H1 (cell line): ENCODE data around the gene MOK. TPM values are rescaled to one million over a fixed set of nuclear protein-coding genes. Genes with fewer than 3 reads are reported as not detected.

Experiments
- SIN3A ChIP-seq, 2 experiments: IDR thresholded peaks in 1 of 2; conservative IDR thresholded peaks in 1 of 2; 2 replicates each; pipeline ENCODE4 v1.6.1; 2011 to 2012; ENCODE audit warnings: low read length in 2 of 2, improper control_type of control experiment in 1 of 2, low read depth in 1 of 2, mild to moderate bottlenecking in 1 of 2
- YY1 ChIP-seq: IDR thresholded peaks from 2 replicates; pipeline ENCODE4 v1.6.1; 2011; ENCODE audit warnings: low read depth, mild to moderate bottlenecking, low read length
- polyA plus RNA-seq, 7 experiments: library from polyadenylated mRNA; depleted of rRNA in 3 of 7; stranded (reverse) in 5 of 7; unstranded in 2 of 7; fragments of >200 nt in 5 of 7; fragments of 200-250 nt in 2 of 7; gene quantifications; 1 replicate in 5 of 7; 2 replicates in 1 of 7; 4 replicates in 1 of 7; pipeline versions ENCODE4 v1.2.1 to v1.2.3, GENCODE V29; 2011 to 2013; ENCODE audit warnings: missing spikeins in 2 of 7, mixed read lengths in 2 of 7
- total RNA-seq: library from RNA; stranded (reverse); fragmentation: NEBNext Ultra II Directional; extraction: Animal tissue kit (Norgen Biotek cat#: 25700); gene quantifications from 2 replicates; pipeline ENCODE4 v1.2.1, GENCODE V29; 2021

The MOK gene
- total and polyA plus RNA-seq, 2 of the 8 experiments (the other 6 are each of a cell fraction or from before 2014, with no cell fraction given), result 2.1 to 2.5 TPM

GRCh38 chr14:102279688-102280348, 25.1 kb downstream of the MOK start (continued):
- TF ChIP-seq SIN3A (conservative IDR thresholded peaks at IDR 0.05 in 1 of 2, IDR thresholded peaks at IDR 0.05 in 1 of 2; ENCODE audit: low read depth in 1 of 2, low read length in 2 of 2), result no peak
- no peak for TF ChIP-seq YY1
